Gastroesophageal sphincter (tissue), 4 donors: ENCODE results near the gene TBCEL. TPM values are rescaled to one million over a fixed set of nuclear protein-coding genes. Genes with fewer than 3 reads are reported as not detected.
"Not testable (repeated sequence)": the region's sequence is repeated elsewhere in the genome, so short reads cannot be mapped to it uniquely, and the experiment has no call there.

Experiments
- ATAC-seq: fragments of 150-250 bp; one replicate; pipeline ENCODE4 v1.9.1; 2016; ENCODE audit warnings: mild to moderate bottlenecking, moderate library complexity
- H3K27ac ChIP-seq, 4 donors: fragments of 200-600 bp; sonication (generic) in 3 of 4; 1 replicate in 3 of 4; 2 replicates in 1 of 4; pipeline ENCODE4 v1.5.1; 2016 to 2019
- H3K27me3 ChIP-seq: fragments of 200-600 bp; sonication (generic); one replicate; pipeline ENCODE4 v1.5.1; 2019
- H3K36me3 ChIP-seq, 2 donors: fragments of 200-600 bp; sonication (generic); one replicate each; pipeline ENCODE4 v1.5.1; 2019; ENCODE audit warnings: control low read depth in 1 of 2
- H3K4me1 ChIP-seq, 3 donors: fragments of 200-600 bp; sonication (generic); 1 replicate in 2 of 3; 2 replicates in 1 of 3; pipeline ENCODE4 v1.5.1; 2016 to 2019; ENCODE audit warnings: control low read depth in 2 of 3
- H3K4me3 ChIP-seq, 2 donors: fragments of 200-600 bp; sonication (generic); one replicate each; pipeline ENCODE4 v1.5.1; 2019; ENCODE audit warnings: mild to moderate bottlenecking in 1 of 2, moderate library complexity in 1 of 2
- H3K9me3 ChIP-seq, 3 donors: fragments of 200-600 bp; sonication (generic); one replicate each; pipeline ENCODE4 v1.5.1; 2017 to 2019; ENCODE audit warnings: control low read depth in 2 of 3
- EP300 ChIP-seq: sonication (generic); formaldehyde crosslinking; IDR thresholded peaks from one replicate; pipeline ENCODE4 v1.6.1; 2017; ENCODE audit warnings: antibody characterized with exemption, mild to moderate bottlenecking
- POLR2A ChIP-seq, 2 donors: fragments of 450-650 bp; IDR thresholded peaks; one replicate each; pipeline ENCODE4 v1.6.1; 2017; ENCODE audit warnings: antibody characterized with exemption in 2 of 2, mild to moderate bottlenecking in 2 of 2, moderate library complexity in 1 of 2
- POLR2AphosphoS5 ChIP-seq: sonication (generic); formaldehyde crosslinking; IDR thresholded peaks from one replicate; pipeline ENCODE4 v1.6.1; 2017; ENCODE audit warnings: antibody characterized with exemption
- WGBS, 2 donors: methylation state at CpG; one replicate each; pipeline ENCODE4 v1.1.5; 2018; ENCODE audit warnings: low coverage in 1 of 2; 5-methylcytosine and 5-hydroxymethylcytosine counted together
- total RNA-seq, 4 donors: library from RNA; depleted of rRNA; stranded (reverse); fragments of >200 nt; gene quantifications; one replicate each; pipeline ENCODE4 v1.1.0, GENCODE V29; 2016
- TF ChIP-seq, protein P1 (sequence below), 4 experiments: fragments of 200-600 bp in 2 of 4; fragments of 450-650 bp in 2 of 4; sonication (generic) in 1 of 4; IDR thresholded peaks; one replicate each; pipeline ENCODE4 v1.5.1; 2017 to 2019; ENCODE audit warnings: antibody characterized with exemption in 4 of 4, mild to moderate bottlenecking in 2 of 4, moderate library complexity in 2 of 4

The TBCEL gene
- total RNA-seq, 4 donors from 2014 or later, result 25.7 to 39.0 (median 30.8) TPM

DNA sequence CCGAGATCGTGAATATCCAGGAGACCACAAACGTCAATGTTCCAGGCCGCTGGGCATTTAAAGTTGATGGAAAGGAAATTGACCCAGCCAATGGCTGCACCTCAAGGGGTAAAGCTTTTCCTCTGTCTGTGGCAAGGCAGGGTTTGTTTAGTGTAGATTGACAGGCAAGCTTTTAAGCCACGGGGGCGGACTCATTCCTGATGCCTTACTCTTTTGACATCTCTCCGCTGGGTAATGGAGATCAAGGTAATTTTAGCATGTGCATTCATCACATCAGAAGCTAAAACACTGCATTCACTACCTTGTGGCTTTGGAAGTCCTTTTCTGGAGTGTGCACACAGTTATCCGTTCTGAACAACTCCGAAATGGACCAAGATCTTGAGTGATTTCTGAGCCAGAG lies 89.7 kb downstream of the TBCEL start:
- TF ChIP-seq EP300 (no peak), POLR2A (IDR thresholded peaks at IDR 0.05) (no peak), POLR2AphosphoS5 (no peak)
- TF ChIP-seq, protein P1, sequence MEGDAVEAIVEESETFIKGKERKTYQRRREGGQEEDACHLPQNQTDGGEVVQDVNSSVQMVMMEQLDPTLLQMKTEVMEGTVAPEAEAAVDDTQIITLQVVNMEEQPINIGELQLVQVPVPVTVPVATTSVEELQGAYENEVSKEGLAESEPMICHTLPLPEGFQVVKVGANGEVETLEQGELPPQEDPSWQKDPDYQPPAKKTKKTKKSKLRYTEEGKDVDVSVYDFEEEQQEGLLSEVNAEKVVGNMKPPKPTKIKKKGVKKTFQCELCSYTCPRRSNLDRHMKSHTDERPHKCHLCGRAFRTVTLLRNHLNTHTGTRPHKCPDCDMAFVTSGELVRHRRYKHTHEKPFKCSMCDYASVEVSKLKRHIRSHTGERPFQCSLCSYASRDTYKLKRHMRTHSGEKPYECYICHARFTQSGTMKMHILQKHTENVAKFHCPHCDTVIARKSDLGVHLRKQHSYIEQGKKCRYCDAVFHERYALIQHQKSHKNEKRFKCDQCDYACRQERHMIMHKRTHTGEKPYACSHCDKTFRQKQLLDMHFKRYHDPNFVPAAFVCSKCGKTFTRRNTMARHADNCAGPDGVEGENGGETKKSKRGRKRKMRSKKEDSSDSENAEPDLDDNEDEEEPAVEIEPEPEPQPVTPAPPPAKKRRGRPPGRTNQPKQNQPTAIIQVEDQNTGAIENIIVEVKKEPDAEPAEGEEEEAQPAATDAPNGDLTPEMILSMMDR (IDR thresholded peaks at IDR 0.05), result no peak
- Histone ChIP-seq H3K36me3 (no peaks in the 10 kb centered on the region), H3K4me3 (no peak overlapping the region), H3K4me1 (no peaks in the 10 kb centered on the region), H3K9me3 (no peaks in the 10 kb centered on the region), H3K27ac (no peak overlapping the region), H3K27me3 (peaks cover 12% of the 10 kb centered on the region)
- ATAC-seq, result no peak
- 78 to 80% methylated on average over 6 to 9 of the region's 9 CpGs for WGBS, 2 donors

DNA sequence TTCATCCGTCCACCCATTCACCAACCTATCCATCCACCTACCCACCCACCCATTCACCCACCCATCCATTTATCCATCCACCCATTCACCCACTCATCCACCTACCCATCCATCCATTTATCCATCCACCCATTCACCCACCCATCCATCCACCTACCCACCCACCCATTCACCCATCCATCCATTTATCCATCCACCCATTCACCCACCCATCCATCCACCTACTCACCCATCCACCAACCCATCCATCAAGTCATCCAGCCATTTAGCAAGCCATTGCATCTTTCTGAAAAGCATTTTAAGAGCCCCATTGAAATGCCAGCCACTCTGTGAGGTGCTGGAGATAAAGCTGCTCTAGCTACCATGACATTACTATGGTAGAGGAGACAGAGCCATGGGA lies 91.1 kb downstream of the TBCEL start:
- H3K27me3 ChIP-seq, result peaks cover 12% of the 10 kb centered on the region
- H3K9me3 ChIP-seq, H3K4me1 ChIP-seq, H3K4me3 ChIP-seq, H3K27ac ChIP-seq, H3K36me3 ChIP-seq, ATAC-seq: not testable (repeated sequence)
- WGBS, 2 donors, result 80% methylated on average over 1 of the region's 1 CpG; no CpG with 5 or more reads in 1 of the 2 donors

DNA sequence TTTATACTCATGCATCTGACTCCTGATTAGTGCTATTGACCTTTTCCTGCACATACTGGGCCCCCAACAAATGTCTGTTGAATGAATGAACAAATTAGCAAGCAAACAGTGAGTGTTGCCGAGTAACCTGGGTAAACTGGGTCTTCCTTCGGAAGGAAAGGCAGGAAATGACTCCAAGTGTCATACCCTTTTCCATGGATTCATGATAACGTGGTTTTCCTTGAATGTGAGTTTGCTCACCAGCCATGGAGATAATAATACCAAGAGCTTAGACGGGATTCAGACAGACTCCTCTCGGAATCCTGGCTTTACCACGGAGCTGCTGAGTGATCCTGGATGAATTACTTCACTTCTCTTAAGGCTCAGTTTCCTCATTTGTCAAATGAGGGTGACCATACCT lies 93.9 kb downstream of the TBCEL start:
- ATAC-seq, result no peak
- H3K4me3 ChIP-seq, result no peak overlapping the region
- no peaks in the 10 kb centered on the region for H3K27me3 ChIP-seq
- H3K27ac ChIP-seq, result no peak overlapping the region
- H3K9me3 ChIP-seq, result peaks cover 0 to 13% (median 0%) of the 10 kb centered on the region in 3 donors
- 52 to 58% methylated on average over 6 of the region's 6 CpGs for WGBS, 2 donors
- TF ChIP-seq POLR2A (IDR thresholded peaks at IDR 0.05), result no peak
- TF ChIP-seq, protein P1 (IDR thresholded peaks at IDR 0.05), result no peak
- TF ChIP-seq POLR2AphosphoS5, result no peak
- H3K4me1 ChIP-seq, result no peaks in the 10 kb centered on the region
- no peaks in the 10 kb centered on the region for H3K36me3 ChIP-seq

DNA sequence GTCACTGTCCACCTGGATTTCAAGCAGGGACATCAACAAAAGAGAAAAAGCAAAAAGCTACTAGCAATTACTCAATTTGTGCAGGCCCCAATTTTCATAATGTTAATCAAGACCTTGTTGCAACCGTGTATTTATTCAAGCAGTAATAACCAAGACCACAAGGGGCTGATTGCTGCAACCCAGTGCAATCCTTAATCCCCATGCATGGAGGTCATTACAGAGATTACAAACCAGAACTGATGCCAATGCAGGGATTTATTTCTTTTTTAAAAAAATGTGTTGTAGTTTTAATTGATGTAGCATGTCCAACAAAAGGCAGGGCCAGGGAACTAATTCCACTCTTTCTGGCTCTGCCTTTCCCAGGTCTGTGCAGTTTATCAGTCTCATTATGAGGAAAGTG lies 95.5 kb downstream of the TBCEL start:
- no peaks in the 10 kb centered on the region for H3K27me3 ChIP-seq
- no peak overlapping the region for H3K27ac ChIP-seq
- no peak for TF ChIP-seq POLR2AphosphoS5
- no peak for TF ChIP-seq EP300
- TF ChIP-seq, protein P1 (IDR thresholded peaks at IDR 0.05), result no peak
- TF ChIP-seq POLR2A (IDR thresholded peaks at IDR 0.05), result no peak
- WGBS, 2 donors, result 64 to 70% methylated on average over 1 of the region's 1 CpG
- H3K9me3 ChIP-seq, result peaks cover 0 to 21% (median 0%) of the 10 kb centered on the region in 3 donors
- no peak overlapping the region for H3K4me3 ChIP-seq
- no peaks in the 10 kb centered on the region for H3K36me3 ChIP-seq
- H3K4me1 ChIP-seq, result no peaks in the 10 kb centered on the region
- ATAC-seq, result no peak

DNA sequence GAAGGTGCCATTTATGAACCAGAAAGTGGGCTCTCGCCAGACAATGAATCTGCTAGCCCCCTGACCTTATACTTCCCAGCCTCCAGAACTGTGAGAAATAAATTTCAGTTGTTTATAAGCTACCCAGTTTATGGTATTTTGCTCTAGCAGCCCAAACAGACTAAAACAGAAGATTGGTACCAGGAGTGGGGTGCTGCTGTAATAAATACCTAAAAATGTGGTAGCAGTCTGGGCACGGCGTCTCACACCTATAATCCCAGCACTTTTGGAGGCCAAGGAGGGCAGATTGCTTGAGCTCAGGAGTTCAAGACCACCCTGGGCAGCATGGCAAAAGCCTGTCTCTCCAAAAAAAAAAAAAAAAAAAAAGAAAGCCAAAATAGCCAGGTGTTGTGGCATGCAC lies 98.4 kb downstream of the TBCEL start:
- no peak for ATAC-seq
- peaks cover 0 to 21% (median 0%) of the 10 kb centered on the region in 3 donors for H3K9me3 ChIP-seq

More for the DNA sequence above, 98.4 kb downstream of the TBCEL start:
- no peak overlapping the region for H3K27ac ChIP-seq
- H3K27me3 ChIP-seq, result no peaks in the 10 kb centered on the region
- 88% methylated on average over 3 of the region's 3 CpGs; no CpG with 5 or more reads in 1 of the 2 donors for WGBS, 2 donors
- TF ChIP-seq POLR2A (IDR thresholded peaks at IDR 0.05) (no peak), EP300 (no peak), POLR2AphosphoS5 (no peak)
- TF ChIP-seq, protein P1 (IDR thresholded peaks at IDR 0.05), result no peak
- H3K4me1 ChIP-seq, result no peaks in the 10 kb centered on the region
- H3K4me3 ChIP-seq, result no peak overlapping the region
- no peaks in the 10 kb centered on the region for H3K36me3 ChIP-seq
